Esophagus squamous epithelium (tissue), 4 donors: Measurements from ENCODE around the gene MCEE.

ENCODE experiments used
- CTCF ChIP-seq, 6 experiments: fragments of 450-650 bp in 4 of 6; fragments of 200-600 bp in 2 of 6; sonication (generic) in 2 of 6; IDR thresholded peaks; one replicate each; pipeline ENCODE4 v1.5.1; 2016 to 2019; ENCODE audit warnings: antibody characterized with exemption in 6 of 6, mild to moderate bottlenecking in 4 of 6, moderate library complexity in 4 of 6
- POLR2A ChIP-seq, 4 donors: fragments of 450-650 bp; IDR thresholded peaks; one replicate each; pipeline ENCODE4 v1.6.1; 2017; ENCODE audit warnings: antibody characterized with exemption in 4 of 4, mild to moderate bottlenecking in 4 of 4, moderate library complexity in 3 of 4

- no peak for TF ChIP-seq POLR2A (IDR thresholded peaks at IDR 0.05)
- TF ChIP-seq CTCF (IDR thresholded peaks at IDR 0.05) = no peak
These were observed 3.6 kb upstream of the MCEE start for GRCh38 chr2:71133603-71134002.
